Measurements from ENCODE around the gene ATXN10.
"Not testable (repeated sequence)": the region's sequence is repeated elsewhere in the genome, so short reads cannot be mapped to it uniquely, and the experiment has no call there.

Gene ATXN10

GRCh38 chr22:45785458-45785857 lies 113.8 kb downstream of the ATXN10 start:
- DNase-seq (ENCODE audit: low read depth): no peak

GRCh38 chr22:45786726-45787125 lies 115.1 kb downstream of the ATXN10 start:
- DNase-seq (ENCODE audit: low read depth): no peak

GRCh38 chr22:45787759-45788158 lies 116.1 kb downstream of the ATXN10 start:
- no peak for DNase-seq (ENCODE audit: low read depth)

DNA sequence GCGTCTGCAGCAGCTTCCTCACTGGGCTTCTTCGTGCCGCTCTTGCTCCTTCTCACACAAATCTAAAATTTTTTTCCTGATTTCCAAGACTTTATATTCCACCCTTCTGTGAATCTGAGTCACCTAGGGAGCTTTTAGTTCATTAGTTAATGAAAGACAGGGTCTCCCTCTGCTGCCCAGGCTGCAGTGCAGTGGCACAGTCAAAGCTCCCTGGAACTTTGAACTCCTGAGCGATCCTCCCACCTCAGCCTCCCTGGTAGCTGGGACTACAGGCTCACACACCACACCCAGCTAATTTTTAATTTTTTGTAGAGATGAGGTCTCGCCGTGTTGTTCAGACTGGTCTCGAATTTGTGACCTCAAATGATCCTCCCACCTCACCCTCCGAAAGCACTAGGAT lies 116.9 kb downstream of the ATXN10 start:
- DNase-seq (ENCODE audit: low read depth): no peak

DNA sequence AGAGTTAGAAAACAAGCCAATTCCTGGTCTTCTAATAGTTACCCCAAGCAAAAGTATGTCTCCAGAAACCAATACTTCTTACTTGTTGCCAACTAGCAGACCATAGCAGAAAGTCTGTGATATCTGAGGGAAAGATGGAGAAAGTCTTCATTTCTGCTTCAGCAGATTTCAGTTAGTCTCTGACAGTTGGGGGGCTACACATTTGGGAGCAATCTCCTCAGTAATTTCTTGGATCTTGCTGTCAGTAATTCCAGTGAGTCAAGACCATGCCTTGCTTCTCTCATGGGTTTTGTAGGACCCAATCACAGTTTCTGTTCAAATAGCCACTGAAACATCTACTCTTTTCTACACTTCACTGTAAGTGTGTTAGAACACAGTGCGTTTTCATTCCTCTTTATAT lies 118.8 kb downstream of the ATXN10 start:
- no peak for DNase-seq (ENCODE audit: low read depth)

GRCh38 chr22:45793161-45793560 lies 121.5 kb downstream of the ATXN10 start:
- DNase-seq (ENCODE audit: low read depth): no peak

GRCh38 chr22:45793892-45794291 lies 122.3 kb downstream of the ATXN10 start:
- no peak for DNase-seq (ENCODE audit: low read depth)

- DNase-seq (ENCODE audit: low read depth): not testable (repeated sequence)
Observed at GRCh38 chr22:45796009-45796408, 124.4 kb downstream of the ATXN10 start.

- DNase-seq (ENCODE audit: low read depth): no peak
Observed at GRCh38 chr22:45799291-45799690, 127.7 kb downstream of the ATXN10 start.

- no peak for DNase-seq (ENCODE audit: low read depth)
Observed at GRCh38 chr22:45802054-45802453, 130.4 kb downstream of the ATXN10 start.

GRCh38 chr22:45804319-45804985 lies 132.8 kb downstream of the ATXN10 start:
- no peak for DNase-seq (ENCODE audit: low read depth)

GRCh38 chr22:45804986-45805325 lies 133.3 kb downstream of the ATXN10 start:
- peak; percentile 91 for DNase-seq (ENCODE audit: low read depth)

DNA sequence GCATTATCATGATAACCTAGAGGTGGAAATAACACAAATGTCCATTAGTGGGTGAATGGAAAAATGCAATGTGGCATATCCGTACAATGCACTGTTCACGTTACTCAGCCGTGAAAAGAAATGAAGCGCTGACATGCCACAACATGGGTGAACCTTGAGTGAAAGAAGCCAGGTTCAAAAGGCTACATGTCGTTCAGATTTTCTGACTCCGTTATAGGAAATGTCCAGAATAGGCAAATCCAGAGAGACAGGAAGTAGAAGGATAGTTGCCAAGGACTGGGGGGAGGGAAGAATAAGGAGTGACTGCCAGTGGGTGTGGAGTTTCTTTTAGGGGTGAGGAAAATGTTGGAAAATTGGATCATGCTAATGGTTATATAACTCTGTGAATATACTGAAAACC lies 133.8 kb downstream of the ATXN10 start:
- DNase-seq (ENCODE audit: low read depth): no peak

GRCh38 chr22:45807156-45807915 lies 135.7 kb downstream of the ATXN10 start:
- no peak for DNase-seq (ENCODE audit: low read depth)

DNA sequence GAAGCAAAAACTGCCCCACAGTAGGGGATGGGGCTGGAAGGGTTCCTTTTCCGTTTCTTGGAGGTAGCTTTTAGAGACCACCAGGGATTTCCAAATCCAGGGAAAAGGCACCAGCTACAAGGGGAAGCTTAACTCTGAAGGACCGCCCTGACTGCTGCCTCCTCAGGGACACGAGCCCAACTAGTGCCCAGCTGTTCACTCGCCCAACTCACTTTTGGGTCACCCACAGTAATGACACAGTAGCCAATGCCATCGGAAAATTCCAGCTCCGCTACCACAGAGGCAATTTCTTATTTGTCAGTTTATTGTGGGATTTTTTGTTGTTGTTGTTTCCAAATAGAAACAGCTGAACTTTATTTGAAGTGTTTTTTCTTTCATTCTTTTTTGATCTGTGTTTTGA lies 141.3 kb downstream of the ATXN10 start:
- no peak for DNase-seq (ENCODE audit: low read depth)

DNA sequence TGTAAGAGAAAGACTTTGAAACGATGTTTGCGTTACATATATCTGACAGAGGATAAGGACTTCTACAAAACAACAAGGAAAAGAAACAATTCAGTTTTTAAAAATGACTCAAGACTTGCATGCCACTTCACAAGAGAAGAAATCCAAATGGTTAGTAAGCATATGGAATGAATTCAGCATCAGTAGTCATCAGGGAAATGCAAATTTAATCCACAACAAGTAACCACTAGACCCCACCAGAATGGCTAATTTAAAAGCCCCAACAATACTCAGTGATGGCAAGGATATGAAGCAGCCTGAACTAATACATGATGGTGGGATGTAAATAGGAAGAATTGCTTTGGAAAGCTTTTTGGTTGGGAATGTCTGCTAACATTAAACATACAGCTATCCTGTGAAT lies 142.6 kb downstream of the ATXN10 start:
- DNase-seq (ENCODE audit: low read depth): no peak

GRCh38 chr22:45816776-45817175 lies 145.1 kb downstream of the ATXN10 start:
- DNase-seq (ENCODE audit: low read depth): no peak

- no peak for DNase-seq (ENCODE audit: low read depth)
Observed at GRCh38 chr22:45817745-45818423, 146.2 kb downstream of the ATXN10 start.

GRCh38 chr22:45818424-45819085 lies 146.9 kb downstream of the ATXN10 start:
- no peak for DNase-seq (ENCODE audit: low read depth)

DNA sequence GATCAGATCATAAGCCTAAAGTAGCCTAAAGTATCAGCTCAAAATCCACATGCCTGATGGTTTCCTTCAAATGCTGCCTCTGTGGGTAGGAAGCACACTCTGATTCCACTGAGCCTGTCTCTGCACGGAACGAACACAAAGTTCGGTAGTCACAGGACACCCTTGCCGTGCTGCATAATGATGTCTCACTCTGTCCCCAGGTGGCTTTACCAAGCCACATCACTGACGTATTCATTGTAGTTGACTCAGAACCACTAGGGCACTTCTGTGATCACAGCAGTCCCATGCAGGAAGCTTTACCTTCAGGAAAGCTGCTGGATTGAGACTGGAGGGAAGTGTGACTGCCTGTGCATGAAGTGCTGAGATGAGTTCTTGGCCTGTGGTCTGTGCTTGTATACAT lies 147.7 kb downstream of the ATXN10 start:
- DNase-seq (ENCODE audit: low read depth): no peak

DNA sequence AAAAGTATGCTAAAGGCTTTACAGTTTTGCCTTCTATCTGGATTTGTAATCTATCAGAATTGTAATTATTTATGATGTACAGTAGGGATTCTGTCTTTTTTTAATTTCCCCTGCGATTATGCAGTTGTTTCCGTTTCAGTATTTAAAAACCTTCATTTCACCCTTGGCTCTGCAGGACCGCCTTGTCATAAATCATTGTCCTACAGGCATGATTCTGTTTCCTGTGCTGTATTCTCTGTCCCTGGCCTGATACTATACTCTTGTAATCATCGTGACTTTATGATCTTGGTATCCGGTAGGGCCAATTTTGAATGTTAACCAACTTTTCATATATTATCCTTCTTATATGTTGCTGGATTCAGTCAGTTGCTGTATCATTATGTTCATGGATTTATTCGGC lies 151.7 kb downstream of the ATXN10 start:
- no peak for DNase-seq (ENCODE audit: low read depth)

- DNase-seq (ENCODE audit: low read depth): no peak
Observed at GRCh38 chr22:45826520-45826919, 154.9 kb downstream of the ATXN10 start.

GRCh38 chr22:45828841-45829240 lies 157.2 kb downstream of the ATXN10 start:
- DNase-seq (ENCODE audit: low read depth): no peak

Data from fibroblast of the conjunctiva (primary cell).